ENCODE data around the gene MAFG.

MAFG gene

GRCh38 chr17:81931189-81931556, 3.6 kb upstream of the MAFG start:
- Histone ChIP-seq H3K4me1 (ENCODE audit: insufficient read depth, low read length, poor library complexity, severe bottlenecking) (peaks cover 6% of the 10 kb centered on the region), H4K20me1 (ENCODE audit: insufficient read depth, low read length, poor library complexity, severe bottlenecking) (no peaks in the 10 kb centered on the region), H3K9me2 (replicated peaks; ENCODE audit: low read depth, low read length) (no peaks in the 10 kb centered on the region), H3K4me3 (ENCODE audit: low read length, poor library complexity, severe bottlenecking) (no peak overlapping the region), H3K9me3 (ENCODE audit: insufficient read depth, low read depth, low read length) (no peaks in the 10 kb centered on the region), H2AFZ (ENCODE audit: low read length) (no peak overlapping the region), H3K79me2 (ENCODE audit: insufficient read depth, low read length) (peaks cover 10% of the 10 kb centered on the region), H3K36me3 (ENCODE audit: insufficient read depth, low read length) (no peaks in the 10 kb centered on the region), H3K27me3 (ENCODE audit: insufficient read depth, low read length, poor library complexity, severe bottlenecking) (no peaks in the 10 kb centered on the region), H3K4me2 (ENCODE audit: low read depth, low read length, poor library complexity, severe bottlenecking) (no peak overlapping the region), H3K9ac (ENCODE audit: low read depth, low read length, poor library complexity, severe bottlenecking) (no peak overlapping the region), H3F3A (ENCODE audit: low read depth) (no peaks in the 10 kb centered on the region)
- TF ChIP-seq CTCF (conservative IDR thresholded peaks at IDR 0.05; ENCODE audit: low read length) (no peak), EZH2phosphoT487 (IDR thresholded peaks at IDR 0.05; ENCODE audit: borderline replicate concordance) (no peak)

DNA sequence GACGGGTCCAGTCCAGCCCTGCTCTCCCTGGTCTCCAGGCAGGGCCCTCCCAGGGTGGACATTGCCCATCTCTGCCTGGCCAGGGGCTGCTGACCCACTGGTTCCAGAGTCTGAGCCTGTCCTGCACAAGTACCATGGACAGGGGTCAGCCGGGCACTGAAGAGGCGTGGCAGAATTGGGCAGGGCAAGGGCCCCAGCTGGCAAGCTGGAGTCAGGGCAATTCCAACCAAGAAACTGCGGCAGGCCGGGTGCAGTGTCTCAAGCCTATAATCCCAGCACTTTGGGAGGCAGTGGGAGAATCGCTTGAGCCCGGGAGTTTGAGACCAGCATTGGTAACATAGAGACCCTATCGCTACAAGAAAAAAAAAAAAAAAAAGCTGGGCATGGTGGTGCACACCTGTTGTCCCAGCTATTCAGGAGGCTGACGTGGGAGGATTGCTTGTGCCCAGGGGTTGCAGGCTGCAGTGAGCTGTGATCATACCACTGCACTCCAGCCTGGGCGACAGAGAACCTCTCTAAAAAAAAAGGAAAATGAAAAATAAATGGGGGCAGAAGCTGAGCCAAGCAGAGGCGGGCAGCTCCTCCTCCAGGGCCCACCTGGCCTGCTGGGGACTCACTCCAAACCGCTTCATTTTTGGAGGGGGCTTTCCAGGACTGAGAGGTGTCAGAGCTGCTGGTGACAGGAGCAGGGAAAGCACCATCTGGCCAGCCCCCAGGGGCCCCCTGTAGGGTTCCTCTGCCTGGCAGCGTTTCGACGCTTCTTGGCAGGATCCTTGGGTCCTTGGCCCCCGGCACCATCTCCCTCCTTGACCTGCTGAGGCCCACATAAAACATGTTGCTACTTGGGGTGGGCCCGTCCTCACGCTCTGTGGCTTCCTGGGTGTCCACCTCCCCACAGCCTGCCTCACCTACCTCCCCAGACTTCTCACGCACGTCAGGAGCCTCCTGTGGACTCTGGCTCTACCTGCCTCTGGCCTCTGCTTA, 2.9 kb upstream of the MAFG start:
- Histone ChIP-seq H3K79me2 (ENCODE audit: insufficient read depth, low read length) (peaks cover 16% of the 10 kb centered on the region), H3K9me2 (replicated peaks; ENCODE audit: low read depth, low read length) (no peaks in the 10 kb centered on the region), H3K4me2 (ENCODE audit: low read depth, low read length, poor library complexity, severe bottlenecking) (no peak overlapping the region), H3K4me1 (ENCODE audit: insufficient read depth, low read length, poor library complexity, severe bottlenecking) (peaks cover 12% of the 10 kb centered on the region), H3F3A (ENCODE audit: low read depth) (no peaks in the 10 kb centered on the region), H3K9me3 (ENCODE audit: insufficient read depth, low read depth, low read length) (no peaks in the 10 kb centered on the region), H4K20me1 (ENCODE audit: insufficient read depth, low read length, poor library complexity, severe bottlenecking) (peaks cover 4% of the 10 kb centered on the region), H3K9ac (ENCODE audit: low read depth, low read length, poor library complexity, severe bottlenecking) (no peak overlapping the region), H3K36me3 (ENCODE audit: insufficient read depth, low read length) (no peaks in the 10 kb centered on the region), H3K27me3 (ENCODE audit: insufficient read depth, low read length, poor library complexity, severe bottlenecking) (no peaks in the 10 kb centered on the region), H2AFZ (ENCODE audit: low read length) (no peak overlapping the region), H3K4me3 (ENCODE audit: low read length, poor library complexity, severe bottlenecking) (no peak overlapping the region)
- TF ChIP-seq EZH2phosphoT487 (IDR thresholded peaks at IDR 0.05; ENCODE audit: borderline replicate concordance) (no peak), CTCF (conservative IDR thresholded peaks at IDR 0.05; ENCODE audit: low read length) (no peak)

- H3K9ac ChIP-seq (ENCODE audit: low read depth, low read length, poor library complexity, severe bottlenecking), result no peak overlapping the region
- TF ChIP-seq CTCF (conservative IDR thresholded peaks at IDR 0.05; ENCODE audit: low read length) (no peak), EZH2phosphoT487 (IDR thresholded peaks at IDR 0.05; ENCODE audit: borderline replicate concordance) (no peak)
Observed at GRCh38 chr17:81929253-81930141, 2.0 kb upstream of the MAFG start.

More at GRCh38 chr17:81929253-81930141, 2.0 kb upstream of the MAFG start:
- no peak overlapping the region for H2AFZ ChIP-seq (ENCODE audit: low read length)
- H3K4me3 ChIP-seq (ENCODE audit: low read length, poor library complexity, severe bottlenecking), result no peak overlapping the region
- no peaks in the 10 kb centered on the region for H3K36me3 ChIP-seq (ENCODE audit: insufficient read depth, low read length)
- peaks cover 25% of the 10 kb centered on the region for H3K79me2 ChIP-seq (ENCODE audit: insufficient read depth, low read length)
- peaks cover 12% of the 10 kb centered on the region for H4K20me1 ChIP-seq (ENCODE audit: insufficient read depth, low read length, poor library complexity, severe bottlenecking)
- H3K9me2 ChIP-seq (replicated peaks; ENCODE audit: low read depth, low read length), result no peaks in the 10 kb centered on the region
- H3F3A ChIP-seq (ENCODE audit: low read depth), result no peaks in the 10 kb centered on the region
- peaks cover 18% of the 10 kb centered on the region for H3K4me1 ChIP-seq (ENCODE audit: insufficient read depth, low read length, poor library complexity, severe bottlenecking)
- no peaks in the 10 kb centered on the region for H3K9me3 ChIP-seq (ENCODE audit: insufficient read depth, low read depth, low read length)
- no peak overlapping the region for H3K4me2 ChIP-seq (ENCODE audit: low read depth, low read length, poor library complexity, severe bottlenecking)
- no peaks in the 10 kb centered on the region for H3K27me3 ChIP-seq (ENCODE audit: insufficient read depth, low read length, poor library complexity, severe bottlenecking)
